Neural progenitor cell (in vitro differentiated cells): ENCODE data around the gene BATF.

Experiments used
- EZH2phosphoT487 ChIP-seq: fragments of 200-600 bp; sonication (generic); IDR thresholded peaks from 2 replicates; pipeline ENCODE4 v1.6.1; 2017; ENCODE audit warnings: antibody characterized with exemption
- TF ChIP-seq, protein P1 (sequence below): fragments of 200-600 bp; sonication (generic); IDR thresholded peaks from 2 replicates; pipeline ENCODE4 v1.5.1; 2017; ENCODE audit warnings: antibody characterized with exemption, mild to moderate bottlenecking

DNA sequence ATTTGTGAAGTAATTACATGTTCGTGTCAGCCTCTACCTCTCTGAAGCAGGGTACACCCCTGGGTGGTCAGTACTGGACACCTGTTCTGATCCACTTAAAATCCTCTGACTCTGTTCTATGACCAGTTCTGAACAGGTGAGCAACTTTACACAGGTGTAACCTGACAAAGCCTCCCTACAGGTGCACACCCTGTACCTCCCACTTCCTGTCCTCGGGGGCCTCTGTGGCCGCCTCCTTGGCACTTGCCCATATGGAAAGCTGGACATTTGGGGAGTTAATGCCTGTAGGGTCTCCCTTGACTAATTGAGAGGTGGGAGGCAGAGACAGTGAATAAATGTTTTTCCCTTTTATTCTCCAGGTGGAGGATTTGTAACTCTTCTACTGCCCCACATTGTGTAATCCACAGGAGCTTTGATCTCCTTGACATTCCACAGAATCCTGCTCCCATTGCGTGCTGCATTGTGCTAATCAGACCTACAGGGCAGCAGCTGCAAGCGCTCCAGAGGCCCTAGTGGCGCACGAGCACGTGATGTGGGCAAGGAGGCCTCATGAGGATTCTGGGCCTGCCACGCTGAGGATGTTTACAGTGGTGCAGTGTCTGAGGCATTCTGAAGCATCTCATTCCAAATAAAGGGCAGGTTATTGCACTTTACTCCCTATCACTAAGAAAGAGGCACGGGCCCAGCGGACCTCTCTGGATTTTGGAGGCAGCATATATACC lies 45.8 kb upstream of the BATF start:
- no peak for TF ChIP-seq EZH2phosphoT487
- TF ChIP-seq, protein P1, sequence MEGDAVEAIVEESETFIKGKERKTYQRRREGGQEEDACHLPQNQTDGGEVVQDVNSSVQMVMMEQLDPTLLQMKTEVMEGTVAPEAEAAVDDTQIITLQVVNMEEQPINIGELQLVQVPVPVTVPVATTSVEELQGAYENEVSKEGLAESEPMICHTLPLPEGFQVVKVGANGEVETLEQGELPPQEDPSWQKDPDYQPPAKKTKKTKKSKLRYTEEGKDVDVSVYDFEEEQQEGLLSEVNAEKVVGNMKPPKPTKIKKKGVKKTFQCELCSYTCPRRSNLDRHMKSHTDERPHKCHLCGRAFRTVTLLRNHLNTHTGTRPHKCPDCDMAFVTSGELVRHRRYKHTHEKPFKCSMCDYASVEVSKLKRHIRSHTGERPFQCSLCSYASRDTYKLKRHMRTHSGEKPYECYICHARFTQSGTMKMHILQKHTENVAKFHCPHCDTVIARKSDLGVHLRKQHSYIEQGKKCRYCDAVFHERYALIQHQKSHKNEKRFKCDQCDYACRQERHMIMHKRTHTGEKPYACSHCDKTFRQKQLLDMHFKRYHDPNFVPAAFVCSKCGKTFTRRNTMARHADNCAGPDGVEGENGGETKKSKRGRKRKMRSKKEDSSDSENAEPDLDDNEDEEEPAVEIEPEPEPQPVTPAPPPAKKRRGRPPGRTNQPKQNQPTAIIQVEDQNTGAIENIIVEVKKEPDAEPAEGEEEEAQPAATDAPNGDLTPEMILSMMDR = no peak
